WTC11 (cell line): Measurements from ENCODE around the gene SPN. TPM values are rescaled to one million over a fixed set of nuclear protein-coding genes. Genes with fewer than 3 reads are reported as not detected.

Experiments used
- ATAC-seq: fragments of 200-7000 bp; cut with Tn5 transposase; 2 replicates; pipeline ENCODE4 v1.10.0; 2021; ENCODE audit warnings: mild to moderate bottlenecking, moderate library complexity
- CTCF ChIA-PET: fragments of 300-600 bp; sonication (Branson Sonifier 250); formaldehyde crosslinking; loops from one replicate; lab custom pipeline; 2021; ENCODE audit warnings: antibody characterized with exemption; lab: Charles Lee
- POLR2A ChIA-PET: fragments of 350-600 bp; sonication (Branson Sonifier 250); formaldehyde crosslinking; loops from one replicate; lab custom pipeline; 2021; ENCODE audit warnings: antibody characterized with exemption; lab: Charles Lee
- DNase-seq: peaks from one replicate; pipeline ENCODE4 v3.0.0; 2021; ENCODE audit warnings: low spot score
- H3K27ac Mint-ChIP-seq: 2 replicates; pipeline ENCODE4 v1.8.0; 2021; ENCODE audit warnings: mixed read lengths
- H3K27me3 Mint-ChIP-seq: 2 replicates; pipeline ENCODE4 v1.8.0; 2021; ENCODE audit warnings: low read depth, mild to moderate bottlenecking, moderate library complexity, mixed read lengths
- H3K36me3 Mint-ChIP-seq: 2 replicates; pipeline ENCODE4 v1.8.0; 2021; ENCODE audit warnings: mixed read lengths
- H3K4me1 Mint-ChIP-seq: 2 replicates; pipeline ENCODE4 v1.8.0; 2022; ENCODE audit warnings: mixed read lengths
- H3K4me3 Mint-ChIP-seq: 2 replicates; pipeline ENCODE4 v1.8.0; 2021; ENCODE audit warnings: mild to moderate bottlenecking, moderate library complexity, mixed read lengths
- H3K9me3 Mint-ChIP-seq: 2 replicates; pipeline ENCODE4 v1.8.0; 2021; ENCODE audit warnings: mixed read lengths
- ESRRA ChIP-seq: sonication (generic); formaldehyde crosslinking; IDR thresholded peaks from 2 replicates; pipeline ENCODE4 v1.8.1; 2022; ENCODE audit warnings: mild to moderate bottlenecking, missing genetic modification reagents, borderline replicate concordance
- FOXK1 ChIP-seq: sonication (generic); formaldehyde crosslinking; IDR thresholded peaks from 2 replicates; pipeline ENCODE4 v1.8.0; 2022; ENCODE audit warnings: mild to moderate bottlenecking, moderate library complexity, missing genetic modification reagents
- GTF2I ChIP-seq: fragments of 250-450 bp; sonication (Bioruptor Pico); conservative IDR thresholded peaks from 2 replicates; pipeline ENCODE4 v1.4.0; 2021; ENCODE audit warnings: mild to moderate bottlenecking
- HMGA2 ChIP-seq: fragments of 250-450 bp; sonication (Bioruptor Pico); IDR thresholded peaks from 2 replicates; pipeline ENCODE4 v1.4.0; 2021; ENCODE audit warnings: mild to moderate bottlenecking, moderate library complexity
- KAT7 ChIP-seq: sonication (generic); formaldehyde crosslinking; IDR thresholded peaks from 2 replicates; pipeline ENCODE4 v1.8.1; 2023; ENCODE audit warnings: missing genetic modification reagents, mild to moderate bottlenecking, borderline replicate concordance
- NFE2L1 ChIP-seq: sonication (generic); formaldehyde crosslinking; IDR thresholded peaks from 2 replicates; pipeline ENCODE4 v1.8.1; 2023; ENCODE audit warnings: missing genetic modification reagents
- OVOL2 ChIP-seq: fragments of 250-450 bp; sonication (Bioruptor Pico); IDR thresholded peaks from 2 replicates; pipeline ENCODE4 v1.9.0; 2021; ENCODE audit warnings: mild to moderate bottlenecking, borderline replicate concordance
- RORB ChIP-seq: fragments of 250-450 bp; sonication (Bioruptor Pico); IDR thresholded peaks from 2 replicates; pipeline ENCODE4 v1.9.0; 2021; ENCODE audit warnings: mild to moderate bottlenecking
- SOX15 ChIP-seq: fragments of 250-450 bp; sonication (Bioruptor Pico); IDR thresholded peaks from 2 replicates; pipeline ENCODE4 v1.9.0; 2021; ENCODE audit warnings: mild to moderate bottlenecking
- SP1 ChIP-seq: sonication (generic); formaldehyde crosslinking; conservative IDR thresholded peaks from 2 replicates; pipeline ENCODE4 v1.8.1; 2022; ENCODE audit warnings: missing genetic modification reagents
- TCF7 ChIP-seq: sonication (generic); formaldehyde crosslinking; IDR thresholded peaks from 2 replicates; pipeline ENCODE4 v1.8.0; 2022; ENCODE audit warnings: mild to moderate bottlenecking, low read depth, missing genetic modification reagents, moderate library complexity
- ZNF121 ChIP-seq: sonication (generic); formaldehyde crosslinking; IDR thresholded peaks from 2 replicates; pipeline ENCODE4 v1.8.0; 2023; ENCODE audit warnings: missing genetic modification reagents
- ZNF396 ChIP-seq: fragments of 250-450 bp; sonication (Bioruptor Pico); IDR thresholded peaks from 2 replicates; pipeline ENCODE4 v1.8.0; 2021; ENCODE audit warnings: mild to moderate bottlenecking, moderate library complexity, borderline replicate concordance
- total RNA-seq: library from RNA; stranded (reverse); gene quantifications from 3 replicates; pipeline ENCODE4 v1.2.3, GENCODE V29; 2021
- TF ChIP-seq, protein P1 (sequence below): sonication (generic); formaldehyde crosslinking; IDR thresholded peaks from 2 replicates; pipeline ENCODE4 v1.8.1; 2022; ENCODE audit warnings: low read depth, missing genetic modification reagents, borderline replicate concordance
- TF ChIP-seq, protein P2 (sequence below): sonication (generic); formaldehyde crosslinking; IDR thresholded peaks from 2 replicates; pipeline ENCODE4 v1.8.0; 2023; ENCODE audit warnings: mild to moderate bottlenecking, missing genetic modification reagents
- TF ChIP-seq, protein P3 (sequence below): sonication (generic); formaldehyde crosslinking; IDR thresholded peaks from 2 replicates; pipeline ENCODE4 v1.8.1; 2023; ENCODE audit warnings: mild to moderate bottlenecking, missing genetic modification reagents
- TF ChIP-seq, protein P4 (sequence below): sonication (generic); formaldehyde crosslinking; IDR thresholded peaks from 2 replicates; pipeline ENCODE4 v1.8.1; 2022; ENCODE audit warnings: mild to moderate bottlenecking, moderate library complexity, missing genetic modification reagents
- TF ChIP-seq, protein P5 (sequence below): sonication (generic); formaldehyde crosslinking; conservative IDR thresholded peaks from 2 replicates; pipeline ENCODE4 v1.8.1; 2023; ENCODE audit warnings: mild to moderate bottlenecking, low read depth, missing genetic modification reagents, moderate library complexity
- TF ChIP-seq, protein P6 (sequence below): sonication (generic); formaldehyde crosslinking; conservative IDR thresholded peaks from 2 replicates; pipeline ENCODE4 v1.8.1; 2022; ENCODE audit warnings: mild to moderate bottlenecking, missing genetic modification reagents

SPN gene
- total RNA-seq, 1 experiment from 2014 or later, result 2.3 TPM

DNA sequence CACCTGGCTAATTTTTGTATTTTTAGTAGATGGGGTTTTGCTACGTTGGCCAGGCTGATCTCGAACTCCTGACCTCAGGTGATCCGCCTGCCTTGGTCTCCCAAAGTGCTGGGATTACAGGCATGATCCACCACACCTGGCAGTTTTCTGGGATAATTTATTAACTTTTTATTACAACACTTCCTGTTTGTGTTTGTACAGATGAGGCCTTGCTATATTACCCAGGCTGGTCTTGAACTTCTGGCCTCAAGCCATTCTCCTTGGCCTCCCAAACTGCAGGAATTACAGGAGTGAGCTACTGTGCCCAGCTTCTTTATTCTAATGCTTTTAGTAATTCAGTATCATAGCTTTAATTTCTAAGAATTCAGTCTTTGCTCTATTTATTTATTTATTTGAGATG is 16.1 kb upstream of the SPN start:
- ATAC-seq (no peak), DNase-seq (no peak)
- H3K36me3 Mint-ChIP-seq, result no peaks in the 10 kb centered on the region
- H3K4me1 Mint-ChIP-seq, result peaks cover 11% of the 10 kb centered on the region
- TF ChIP-seq KAT7 (CRISPR knock-in tag) (no peak), RORB (no peak), HMGA2 (CRISPR knock-in tag) (no peak), OVOL2 (CRISPR knock-in tag) (no peak), ZNF396 (no peak), ESRRA (CRISPR knock-in tag) (no peak), ZNF121 (CRISPR knock-in tag) (no peak), NFE2L1 (CRISPR knock-in tag) (no peak)
- TF ChIP-seq, protein P1, sequence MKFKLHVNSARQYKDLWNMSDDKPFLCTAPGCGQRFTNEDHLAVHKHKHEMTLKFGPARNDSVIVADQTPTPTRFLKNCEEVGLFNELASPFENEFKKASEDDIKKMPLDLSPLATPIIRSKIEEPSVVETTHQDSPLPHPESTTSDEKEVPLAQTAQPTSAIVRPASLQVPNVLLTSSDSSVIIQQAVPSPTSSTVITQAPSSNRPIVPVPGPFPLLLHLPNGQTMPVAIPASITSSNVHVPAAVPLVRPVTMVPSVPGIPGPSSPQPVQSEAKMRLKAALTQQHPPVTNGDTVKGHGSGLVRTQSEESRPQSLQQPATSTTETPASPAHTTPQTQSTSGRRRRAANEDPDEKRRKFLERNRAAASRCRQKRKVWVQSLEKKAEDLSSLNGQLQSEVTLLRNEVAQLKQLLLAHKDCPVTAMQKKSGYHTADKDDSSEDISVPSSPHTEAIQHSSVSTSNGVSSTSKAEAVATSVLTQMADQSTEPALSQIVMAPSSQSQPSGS (CRISPR knock-in tag), result no peak
- TF ChIP-seq, protein P2, sequence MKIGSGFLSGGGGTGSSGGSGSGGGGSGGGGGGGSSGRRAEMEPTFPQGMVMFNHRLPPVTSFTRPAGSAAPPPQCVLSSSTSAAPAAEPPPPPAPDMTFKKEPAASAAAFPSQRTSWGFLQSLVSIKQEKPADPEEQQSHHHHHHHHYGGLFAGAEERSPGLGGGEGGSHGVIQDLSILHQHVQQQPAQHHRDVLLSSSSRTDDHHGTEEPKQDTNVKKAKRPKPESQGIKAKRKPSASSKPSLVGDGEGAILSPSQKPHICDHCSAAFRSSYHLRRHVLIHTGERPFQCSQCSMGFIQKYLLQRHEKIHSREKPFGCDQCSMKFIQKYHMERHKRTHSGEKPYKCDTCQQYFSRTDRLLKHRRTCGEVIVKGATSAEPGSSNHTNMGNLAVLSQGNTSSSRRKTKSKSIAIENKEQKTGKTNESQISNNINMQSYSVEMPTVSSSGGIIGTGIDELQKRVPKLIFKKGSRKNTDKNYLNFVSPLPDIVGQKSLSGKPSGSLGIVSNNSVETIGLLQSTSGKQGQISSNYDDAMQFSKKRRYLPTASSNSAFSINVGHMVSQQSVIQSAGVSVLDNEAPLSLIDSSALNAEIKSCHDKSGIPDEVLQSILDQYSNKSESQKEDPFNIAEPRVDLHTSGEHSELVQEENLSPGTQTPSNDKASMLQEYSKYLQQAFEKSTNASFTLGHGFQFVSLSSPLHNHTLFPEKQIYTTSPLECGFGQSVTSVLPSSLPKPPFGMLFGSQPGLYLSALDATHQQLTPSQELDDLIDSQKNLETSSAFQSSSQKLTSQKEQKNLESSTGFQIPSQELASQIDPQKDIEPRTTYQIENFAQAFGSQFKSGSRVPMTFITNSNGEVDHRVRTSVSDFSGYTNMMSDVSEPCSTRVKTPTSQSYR (CRISPR knock-in tag), result no peak
- TF ChIP-seq, protein P3, sequence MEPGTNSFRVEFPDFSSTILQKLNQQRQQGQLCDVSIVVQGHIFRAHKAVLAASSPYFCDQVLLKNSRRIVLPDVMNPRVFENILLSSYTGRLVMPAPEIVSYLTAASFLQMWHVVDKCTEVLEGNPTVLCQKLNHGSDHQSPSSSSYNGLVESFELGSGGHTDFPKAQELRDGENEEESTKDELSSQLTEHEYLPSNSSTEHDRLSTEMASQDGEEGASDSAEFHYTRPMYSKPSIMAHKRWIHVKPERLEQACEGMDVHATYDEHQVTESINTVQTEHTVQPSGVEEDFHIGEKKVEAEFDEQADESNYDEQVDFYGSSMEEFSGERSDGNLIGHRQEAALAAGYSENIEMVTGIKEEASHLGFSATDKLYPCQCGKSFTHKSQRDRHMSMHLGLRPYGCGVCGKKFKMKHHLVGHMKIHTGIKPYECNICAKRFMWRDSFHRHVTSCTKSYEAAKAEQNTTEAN, result no peak
- TF ChIP-seq, protein P4, sequence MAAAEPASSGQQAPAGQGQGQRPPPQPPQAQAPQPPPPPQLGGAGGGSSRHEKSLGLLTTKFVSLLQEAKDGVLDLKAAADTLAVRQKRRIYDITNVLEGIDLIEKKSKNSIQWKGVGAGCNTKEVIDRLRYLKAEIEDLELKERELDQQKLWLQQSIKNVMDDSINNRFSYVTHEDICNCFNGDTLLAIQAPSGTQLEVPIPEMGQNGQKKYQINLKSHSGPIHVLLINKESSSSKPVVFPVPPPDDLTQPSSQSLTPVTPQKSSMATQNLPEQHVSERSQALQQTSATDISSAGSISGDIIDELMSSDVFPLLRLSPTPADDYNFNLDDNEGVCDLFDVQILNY, result no peak
- TF ChIP-seq, protein P5, sequence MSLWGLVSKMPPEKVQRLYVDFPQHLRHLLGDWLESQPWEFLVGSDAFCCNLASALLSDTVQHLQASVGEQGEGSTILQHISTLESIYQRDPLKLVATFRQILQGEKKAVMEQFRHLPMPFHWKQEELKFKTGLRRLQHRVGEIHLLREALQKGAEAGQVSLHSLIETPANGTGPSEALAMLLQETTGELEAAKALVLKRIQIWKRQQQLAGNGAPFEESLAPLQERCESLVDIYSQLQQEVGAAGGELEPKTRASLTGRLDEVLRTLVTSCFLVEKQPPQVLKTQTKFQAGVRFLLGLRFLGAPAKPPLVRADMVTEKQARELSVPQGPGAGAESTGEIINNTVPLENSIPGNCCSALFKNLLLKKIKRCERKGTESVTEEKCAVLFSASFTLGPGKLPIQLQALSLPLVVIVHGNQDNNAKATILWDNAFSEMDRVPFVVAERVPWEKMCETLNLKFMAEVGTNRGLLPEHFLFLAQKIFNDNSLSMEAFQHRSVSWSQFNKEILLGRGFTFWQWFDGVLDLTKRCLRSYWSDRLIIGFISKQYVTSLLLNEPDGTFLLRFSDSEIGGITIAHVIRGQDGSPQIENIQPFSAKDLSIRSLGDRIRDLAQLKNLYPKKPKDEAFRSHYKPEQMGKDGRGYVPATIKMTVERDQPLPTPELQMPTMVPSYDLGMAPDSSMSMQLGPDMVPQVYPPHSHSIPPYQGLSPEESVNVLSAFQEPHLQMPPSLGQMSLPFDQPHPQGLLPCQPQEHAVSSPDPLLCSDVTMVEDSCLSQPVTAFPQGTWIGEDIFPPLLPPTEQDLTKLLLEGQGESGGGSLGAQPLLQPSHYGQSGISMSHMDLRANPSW (CRISPR knock-in tag), result no peak
- H3K9me3 Mint-ChIP-seq, result peaks cover 5% of the 10 kb centered on the region; the same call in 1 of the 2 replicates
- ChIA-PET POLR2A (no interaction called here), CTCF (interaction anchor here (0.5 kb wide), 1 partner anchor 44 kb away, joined by 3 read pairs; no protein-coding TSS in a partner anchor)
- no peaks in the 10 kb centered on the region for H3K27me3 Mint-ChIP-seq
- no peak overlapping the region for H3K4me3 Mint-ChIP-seq
- no peak overlapping the region for H3K27ac Mint-ChIP-seq

DNA sequence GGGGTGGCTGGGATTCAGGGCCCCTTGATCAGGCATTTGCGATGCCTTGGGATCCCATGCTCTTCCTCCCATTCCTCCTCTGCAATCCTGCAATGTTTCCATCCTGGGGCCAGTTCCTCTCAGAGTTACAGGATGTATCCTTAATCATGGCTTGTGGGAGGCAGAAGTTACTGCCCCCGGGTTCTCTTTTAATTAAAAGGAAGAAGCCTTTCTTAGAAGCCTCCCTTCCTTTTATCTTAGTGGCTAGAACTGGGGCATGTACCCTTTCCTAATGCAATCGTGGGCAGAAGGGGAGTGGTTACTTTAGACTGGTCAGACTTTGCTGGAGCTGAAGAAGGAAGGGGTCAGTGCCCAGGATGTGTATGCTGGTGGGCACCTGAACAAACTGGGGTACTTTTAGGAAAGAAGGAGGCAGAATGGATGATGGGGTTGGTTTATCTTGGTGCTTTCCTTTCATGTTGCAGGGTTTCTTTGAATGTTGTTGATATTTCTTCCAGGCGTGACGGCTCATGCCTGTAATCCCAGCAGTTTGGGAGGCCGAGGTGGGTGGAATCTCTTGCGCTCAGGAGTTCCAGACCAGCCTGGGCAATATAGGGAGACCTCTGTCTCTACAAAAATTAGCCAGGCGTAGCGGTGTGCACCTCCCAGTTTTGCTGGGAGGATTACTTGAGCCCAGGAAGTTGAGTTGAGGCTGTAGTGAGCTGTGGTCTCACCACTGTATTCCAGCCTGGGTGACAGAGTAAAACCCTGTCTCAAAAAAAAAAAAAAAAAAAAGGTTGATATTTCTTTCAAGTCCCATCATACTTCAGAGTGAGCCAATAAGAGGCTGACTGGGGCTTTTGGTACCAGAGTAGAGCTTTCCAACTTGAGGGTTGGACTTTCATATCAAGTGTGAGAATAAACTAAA is 13.2 kb upstream of the SPN start:
- Mint-ChIP-seq H3K4me3 (no peak overlapping the region), H3K36me3 (no peaks in the 10 kb centered on the region), H3K27me3 (no peaks in the 10 kb centered on the region), H3K9me3 (peaks cover 5% of the 10 kb centered on the region; the same call in 1 of the 2 replicates), H3K27ac (no peak overlapping the region; the same call in 1 of the 2 replicates), H3K4me1 (peaks cover 11% of the 10 kb centered on the region)
- ATAC-seq (peak; percentile 53), DNase-seq (no peak)
- ChIA-PET POLR2A (interaction anchor here (0.7 kb wide), 1 partner anchor 67 kb away, joined by 3 read pairs; no protein-coding TSS in a partner anchor), CTCF (interaction anchor here (0.9 kb wide), 1 partner anchor 50 kb away, joined by 4 read pairs; no protein-coding TSS in a partner anchor)
- TF ChIP-seq FOXK1 (CRISPR knock-in tag) (no peak), TCF7 (no peak), GTF2I (CRISPR knock-in tag) (no peak), SOX15 (CRISPR knock-in tag) (no peak), SP1 (no peak)
- TF ChIP-seq, protein P6, sequence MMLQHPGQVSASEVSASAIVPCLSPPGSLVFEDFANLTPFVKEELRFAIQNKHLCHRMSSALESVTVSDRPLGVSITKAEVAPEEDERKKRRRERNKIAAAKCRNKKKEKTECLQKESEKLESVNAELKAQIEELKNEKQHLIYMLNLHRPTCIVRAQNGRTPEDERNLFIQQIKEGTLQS (CRISPR knock-in tag), result no peak
- TF ChIP-seq, protein P1 (CRISPR knock-in tag), result no peak
